ENCODE measurements around the gene PPP1R3G. TPM values are rescaled to one million over a fixed set of nuclear protein-coding genes. Genes with fewer than 3 reads are reported as not detected.

The PPP1R3G gene
- total and polyA plus RNA-seq, 8 donors: 0.17 to 1.4 (median 1.0) TPM

DNA sequence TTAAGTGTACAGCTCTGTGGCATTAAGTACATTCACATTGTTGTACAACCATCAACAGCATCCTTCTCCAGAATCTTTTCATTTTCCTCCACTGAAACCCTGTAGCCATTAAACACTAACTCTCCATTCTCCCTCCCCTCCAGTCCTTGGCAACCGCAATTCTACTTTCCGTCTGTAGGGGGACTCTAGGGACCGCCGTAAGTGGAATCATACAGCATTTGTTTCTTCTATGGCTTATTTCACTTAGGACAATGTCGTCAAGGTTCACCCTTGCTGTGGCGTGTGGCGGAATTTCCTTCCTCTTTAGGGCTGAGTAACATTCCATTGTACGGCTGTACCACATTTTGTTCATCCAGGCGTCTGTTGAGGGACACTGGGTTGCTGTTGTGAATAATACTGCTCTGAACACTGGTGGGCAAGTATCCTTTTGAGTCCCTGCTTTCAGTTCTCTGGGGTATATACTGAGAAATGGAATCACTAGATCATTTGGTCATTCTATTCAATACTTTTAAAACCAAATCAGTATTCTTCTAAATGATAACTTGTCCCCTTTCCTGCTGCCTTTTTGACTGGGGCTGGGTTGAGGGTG, 50.7 kb downstream of the PPP1R3G start:
- Histone ChIP-seq H3K9me3 (no peaks in the 10 kb centered on the region), H3K4me3 (no peak overlapping the region), H3K36me3 (no peaks in the 10 kb centered on the region), H3K27me3 (no peaks in the 10 kb centered on the region), H3K4me1 (peaks cover 0 to 11% of the 10 kb centered on the region in 2 donors), H3K27ac (no peak overlapping the region)
- DNase-seq (no peak), ATAC-seq (no peak)
- intact Hi-C loops (cut with DNase I): no loop called here
- TF ChIP-seq, protein P1, sequence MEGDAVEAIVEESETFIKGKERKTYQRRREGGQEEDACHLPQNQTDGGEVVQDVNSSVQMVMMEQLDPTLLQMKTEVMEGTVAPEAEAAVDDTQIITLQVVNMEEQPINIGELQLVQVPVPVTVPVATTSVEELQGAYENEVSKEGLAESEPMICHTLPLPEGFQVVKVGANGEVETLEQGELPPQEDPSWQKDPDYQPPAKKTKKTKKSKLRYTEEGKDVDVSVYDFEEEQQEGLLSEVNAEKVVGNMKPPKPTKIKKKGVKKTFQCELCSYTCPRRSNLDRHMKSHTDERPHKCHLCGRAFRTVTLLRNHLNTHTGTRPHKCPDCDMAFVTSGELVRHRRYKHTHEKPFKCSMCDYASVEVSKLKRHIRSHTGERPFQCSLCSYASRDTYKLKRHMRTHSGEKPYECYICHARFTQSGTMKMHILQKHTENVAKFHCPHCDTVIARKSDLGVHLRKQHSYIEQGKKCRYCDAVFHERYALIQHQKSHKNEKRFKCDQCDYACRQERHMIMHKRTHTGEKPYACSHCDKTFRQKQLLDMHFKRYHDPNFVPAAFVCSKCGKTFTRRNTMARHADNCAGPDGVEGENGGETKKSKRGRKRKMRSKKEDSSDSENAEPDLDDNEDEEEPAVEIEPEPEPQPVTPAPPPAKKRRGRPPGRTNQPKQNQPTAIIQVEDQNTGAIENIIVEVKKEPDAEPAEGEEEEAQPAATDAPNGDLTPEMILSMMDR (IDR thresholded peaks at IDR 0.05): peak; percentile 49 to 68

DNA sequence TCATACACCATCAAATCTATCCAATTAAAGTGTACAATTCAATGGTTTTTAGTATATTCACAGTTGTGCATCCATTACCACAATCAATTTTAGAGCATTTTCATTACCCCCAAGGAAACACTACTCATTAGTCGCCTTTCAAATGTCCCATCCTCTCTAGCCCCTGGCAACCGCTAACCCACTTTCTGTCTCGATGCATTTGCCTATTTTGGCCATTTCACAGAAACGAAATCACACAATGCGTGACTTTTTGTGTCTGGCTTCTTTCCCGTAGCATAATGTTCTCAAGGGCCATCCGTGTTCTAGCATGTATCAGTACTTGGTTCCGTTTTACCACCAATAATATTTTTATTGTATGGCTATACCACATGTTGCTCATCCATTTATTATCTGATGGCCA, 51.7 kb downstream of the PPP1R3G start:
- ATAC-seq (no peak), DNase-seq (no peak)
- Histone ChIP-seq H3K4me1 (peaks cover 0 to 11% of the 10 kb centered on the region in 2 donors), H3K27ac (no peak overlapping the region), H3K27me3 (no peaks in the 10 kb centered on the region), H3K9me3 (no peaks in the 10 kb centered on the region), H3K36me3 (no peaks in the 10 kb centered on the region), H3K4me3 (no peak overlapping the region)
- TF ChIP-seq, protein P1 (IDR thresholded peaks at IDR 0.05): no peak
- intact Hi-C loops (cut with DNase I): no loop called here

Other genes with a start within 250 kb of the PPP1R3G start
- gene RPP40, start 81.3 kb upstream of the PPP1R3G start, total RNA-seq: 1 to 10 TPM; 5.3 to 5.5 TPM
- 10 to 100 TPM in 5 of 6 donors, 1 to 10 TPM in 1; 9.8 to 14.4 (median 11.3) TPM for gene RPP40, start 81.3 kb upstream of the PPP1R3G start, polyA plus RNA-seq (ENCODE audit: insufficient read length in 6 of 6)
- 10 to 100 TPM; 25.2 to 25.3 TPM for gene LYRM4, start 175.6 kb downstream of the PPP1R3G start, total RNA-seq
- gene LYRM4, start 175.6 kb downstream of the PPP1R3G start, polyA plus RNA-seq (ENCODE audit: insufficient read length in 6 of 6): 10 to 100 TPM; 40.9 to 47.4 (median 43.1) TPM
- gene FARS2, start 176.2 kb downstream of the PPP1R3G start, total RNA-seq: 10 to 100 TPM; 20.1 to 20.3 TPM
- 10 to 100 TPM; 15.1 to 18.4 (median 17.1) TPM for gene FARS2, start 176.2 kb downstream of the PPP1R3G start, polyA plus RNA-seq (ENCODE audit: insufficient read length in 6 of 6)

Measured in left lung (tissue), 10 donors.